ENCODE measurements around the gene TDRD7. TPM values are rescaled to one million over a fixed set of nuclear protein-coding genes. Genes with fewer than 3 reads are reported as not detected.
A peak's percentile ranks its signal among the peaks of the same experiment; 100 is the strongest.

TDRD7 gene
- total and polyA plus RNA-seq, 2 of the 13 experiments (the other 11 are each of a cell fraction or from before 2014, with no cell fraction given), result 9.8 to 15.5 TPM

DNA sequence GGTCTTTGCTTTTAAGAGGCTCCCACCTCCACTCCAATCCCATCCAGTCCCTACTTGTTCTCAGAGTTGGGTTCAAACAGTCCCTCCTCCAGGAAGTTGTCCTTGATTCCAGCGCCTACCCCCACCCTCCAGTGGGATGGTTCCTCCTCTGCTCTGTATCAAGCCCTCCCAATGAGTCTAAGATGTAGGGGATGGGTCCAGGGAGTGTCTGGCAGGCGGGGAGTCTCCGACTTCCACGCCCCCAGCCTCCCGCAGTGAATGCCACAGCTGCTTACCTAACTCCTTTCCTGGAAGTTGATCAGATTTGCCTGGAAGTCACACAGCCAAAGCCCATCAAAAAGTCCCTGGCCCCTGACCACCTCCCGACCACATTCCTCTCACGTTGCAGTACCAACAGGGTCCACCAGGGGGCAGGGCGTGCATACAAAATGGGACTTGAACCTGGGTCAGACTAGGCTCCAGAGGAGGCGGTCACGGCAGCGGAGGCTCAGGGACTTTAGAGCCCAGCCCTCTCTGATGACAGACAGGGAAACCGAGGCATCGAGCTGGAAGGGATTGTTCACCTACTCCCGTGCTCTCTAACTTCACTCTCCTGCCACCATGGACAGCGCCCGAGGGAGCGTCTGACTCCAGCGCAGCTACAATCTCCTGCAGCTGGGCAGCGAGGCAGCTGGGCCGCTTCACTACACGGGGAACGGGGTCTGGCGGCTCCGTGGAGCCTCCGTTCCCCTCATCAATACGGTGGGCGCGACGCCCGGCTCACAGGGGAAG, 25.0 kb upstream of the TDRD7 start (continued):
- TF ChIP-seq, protein P1, sequence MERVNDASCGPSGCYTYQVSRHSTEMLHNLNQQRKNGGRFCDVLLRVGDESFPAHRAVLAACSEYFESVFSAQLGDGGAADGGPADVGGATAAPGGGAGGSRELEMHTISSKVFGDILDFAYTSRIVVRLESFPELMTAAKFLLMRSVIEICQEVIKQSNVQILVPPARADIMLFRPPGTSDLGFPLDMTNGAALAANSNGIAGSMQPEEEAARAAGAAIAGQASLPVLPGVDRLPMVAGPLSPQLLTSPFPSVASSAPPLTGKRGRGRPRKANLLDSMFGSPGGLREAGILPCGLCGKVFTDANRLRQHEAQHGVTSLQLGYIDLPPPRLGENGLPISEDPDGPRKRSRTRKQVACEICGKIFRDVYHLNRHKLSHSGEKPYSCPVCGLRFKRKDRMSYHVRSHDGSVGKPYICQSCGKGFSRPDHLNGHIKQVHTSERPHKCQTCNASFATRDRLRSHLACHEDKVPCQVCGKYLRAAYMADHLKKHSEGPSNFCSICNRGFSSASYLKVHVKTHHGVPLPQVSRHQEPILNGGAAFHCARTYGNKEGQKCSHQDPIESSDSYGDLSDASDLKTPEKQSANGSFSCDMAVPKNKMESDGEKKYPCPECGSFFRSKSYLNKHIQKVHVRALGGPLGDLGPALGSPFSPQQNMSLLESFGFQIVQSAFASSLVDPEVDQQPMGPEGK (CRISPR knock-in tag; IDR thresholded peaks at IDR 0.05), result no peak; the same call in none of the 2 replicates
- TF ChIP-seq, protein P2, sequence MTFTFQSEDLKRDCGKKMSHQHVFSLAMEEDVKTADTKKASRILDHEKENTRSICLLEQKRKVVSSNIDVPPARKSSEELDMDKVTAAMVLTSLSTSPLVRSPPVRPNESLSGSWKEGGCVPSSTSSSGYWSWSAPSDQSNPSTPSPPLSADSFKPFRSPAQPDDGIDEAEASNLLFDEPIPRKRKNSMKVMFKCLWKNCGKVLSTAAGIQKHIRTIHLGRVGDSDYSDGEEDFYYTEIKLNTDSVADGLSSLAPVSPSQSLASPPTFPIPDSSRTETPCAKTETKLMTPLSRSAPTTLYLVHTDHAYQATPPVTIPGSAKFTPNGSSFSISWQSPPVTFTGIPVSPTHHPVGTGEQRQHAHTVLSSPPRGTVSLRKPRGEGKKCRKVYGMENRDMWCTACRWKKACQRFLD (CRISPR knock-in tag; IDR thresholded peaks at IDR 0.05; ENCODE audit: borderline replicate concordance), result 0 out of 2 replicates have a peak, but pooled peaks have one; percentile 28
- 0 out of 2 replicates have a peak, but pooled peaks have one; percentile 42 for TF ChIP-seq BRCA1 (CRISPR knock-in tag; IDR thresholded peaks at IDR 0.05)
- TF ChIP-seq, protein P3, sequence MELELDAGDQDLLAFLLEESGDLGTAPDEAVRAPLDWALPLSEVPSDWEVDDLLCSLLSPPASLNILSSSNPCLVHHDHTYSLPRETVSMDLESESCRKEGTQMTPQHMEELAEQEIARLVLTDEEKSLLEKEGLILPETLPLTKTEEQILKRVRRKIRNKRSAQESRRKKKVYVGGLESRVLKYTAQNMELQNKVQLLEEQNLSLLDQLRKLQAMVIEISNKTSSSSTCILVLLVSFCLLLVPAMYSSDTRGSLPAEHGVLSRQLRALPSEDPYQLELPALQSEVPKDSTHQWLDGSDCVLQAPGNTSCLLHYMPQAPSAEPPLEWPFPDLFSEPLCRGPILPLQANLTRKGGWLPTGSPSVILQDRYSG (CRISPR knock-in tag; IDR thresholded peaks at IDR 0.05), result no peak; the same call in 1 of the 2 replicates
- no peak for TF ChIP-seq MATR3 (CRISPR knock-in tag; IDR thresholded peaks at IDR 0.05)
- no peak for TF ChIP-seq ATAD3A (CRISPR knock-in tag; IDR thresholded peaks at IDR 0.05)
- TF ChIP-seq PHB2 (IDR thresholded peaks at IDR 0.05; ENCODE audit: partially characterized antibody), result no peak
- TF ChIP-seq ZNF230 (CRISPR knock-in tag; IDR thresholded peaks at IDR 0.05), result no peak
- TF ChIP-seq ZFP1 (CRISPR knock-in tag; IDR thresholded peaks at IDR 0.05), result 0 out of 2 replicates have a peak, but pooled peaks have one; percentile 49
- no peak for TF ChIP-seq RARG (CRISPR knock-in tag; IDR thresholded peaks at IDR 0.05; ENCODE audit: low read depth)
- TF ChIP-seq NPAS2 (CRISPR knock-in tag; IDR thresholded peaks at IDR 0.05; ENCODE audit: borderline replicate concordance), result no peak
- peak; percentile 47; the same call in 1 of the 2 replicates for TF ChIP-seq NKX3-1 (CRISPR knock-in tag; IDR thresholded peaks at IDR 0.05)
- TF ChIP-seq RXRB (CRISPR knock-in tag; IDR thresholded peaks at IDR 0.05; ENCODE audit: borderline replicate concordance), result peak; percentile 70; the same call in 1 of the 2 replicates
- TF ChIP-seq ZNF354B (CRISPR knock-in tag; IDR thresholded peaks at IDR 0.05), result no peak
- TF ChIP-seq ZNF274 (CRISPR knock-in tag; IDR thresholded peaks at IDR 0.05), result peak; percentile 72; the same call in 1 of the 2 replicates
- peak; percentile 66 for TF ChIP-seq YY1 (IDR thresholded peaks at IDR 0.05; ENCODE audit: insufficient read depth, insufficient replicate concordance, low read depth, low read length)
- TF ChIP-seq TBL1XR1 (IDR thresholded peaks at IDR 0.05; ENCODE audit: borderline replicate concordance, low read length, partially characterized antibody), result peak; percentile 21
- TF ChIP-seq PRPF4 (IDR thresholded peaks at IDR 0.05; ENCODE audit: low read depth, low read length, poor library complexity, severe bottlenecking), result no peak
- no peak for TF ChIP-seq DPF2 (CRISPR knock-in tag; IDR thresholded peaks at IDR 0.05; ENCODE audit: borderline replicate concordance, low read depth)
- TF ChIP-seq, protein P4, sequence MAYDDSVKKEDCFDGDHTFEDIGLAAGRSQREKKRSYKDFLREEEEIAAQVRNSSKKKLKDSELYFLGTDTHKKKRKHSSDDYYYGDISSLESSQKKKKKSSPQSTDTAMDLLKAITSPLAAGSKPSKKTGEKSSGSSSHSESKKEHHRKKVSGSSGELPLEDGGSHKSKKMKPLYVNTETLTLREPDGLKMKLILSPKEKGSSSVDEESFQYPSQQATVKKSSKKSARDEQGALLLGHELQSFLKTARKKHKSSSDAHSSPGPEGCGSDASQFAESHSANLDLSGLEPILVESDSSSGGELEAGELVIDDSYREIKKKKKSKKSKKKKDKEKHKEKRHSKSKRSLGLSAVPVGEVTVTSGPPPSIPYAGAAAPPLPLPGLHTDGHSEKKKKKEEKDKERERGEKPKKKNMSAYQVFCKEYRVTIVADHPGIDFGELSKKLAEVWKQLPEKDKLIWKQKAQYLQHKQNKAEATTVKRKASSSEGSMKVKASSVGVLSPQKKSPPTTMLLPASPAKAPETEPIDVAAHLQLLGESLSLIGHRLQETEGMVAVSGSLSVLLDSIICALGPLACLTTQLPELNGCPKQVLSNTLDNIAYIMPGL (CRISPR knock-in tag; IDR thresholded peaks at IDR 0.05; ENCODE audit: borderline replicate concordance in 1 of 2, low read depth in 1 of 2), result peak; percentile 85 to 92
- no peak for TF ChIP-seq KDM5A (IDR thresholded peaks at IDR 0.05; ENCODE audit: borderline replicate concordance, low read length)

Data from HepG2 (cell line).